GM06990 (cell line): ENCODE measurements around the gene STX12.

ENCODE experiments used
- DNase-seq: peaks from one replicate; pipeline ENCODE4 v3.0.0-alpha.2; 2011; ENCODE audit not compliant: insufficient read length; ENCODE audit errors: extremely low read depth
- H3K27me3 ChIP-seq: replicated peaks from 2 replicates; pipeline ENCODE4 v1.6.0; 2011; ENCODE audit warnings: low read length; ENCODE audit not compliant: control insufficient read depth, insufficient read depth
- H3K36me3 ChIP-seq: 2 replicates; pipeline ENCODE4 v1.5.1; 2011; ENCODE audit warnings: low read length; ENCODE audit not compliant: control insufficient read depth, insufficient read depth
- H3K4me3 ChIP-seq: replicated peaks from 2 replicates; pipeline ENCODE4 v1.5.1; 2011; ENCODE audit warnings: low read depth, mild to moderate bottlenecking, control low read depth, low read length
- CTCF ChIP-seq: IDR thresholded peaks from 2 replicates; pipeline ENCODE4 v1.5.1; 2011; ENCODE audit warnings: low read length, control low read depth, mild to moderate bottlenecking, inconsistent platforms; ENCODE audit not compliant: insufficient read depth, poor library complexity, severe bottlenecking

The STX12 gene

GRCh38 chr1:27873671-27874384 lies 100.8 kb downstream of the STX12 start:
- Histone ChIP-seq H3K36me3 (peaks cover 13% of the 10 kb centered on the region), H3K4me3 (peak overlapping the region; percentile 96)
- TF ChIP-seq CTCF = no peak

More at GRCh38 chr1:27873671-27874384, 100.8 kb downstream of the STX12 start:
- no peaks in the 10 kb centered on the region for H3K27me3 ChIP-seq
- no peak for DNase-seq
